Astrocyte (in vitro differentiated cells and primary cell): ENCODE data around the gene FNDC3B. TPM values are rescaled to one million over a fixed set of nuclear protein-coding genes. Genes with fewer than 3 reads are reported as not detected.

Source experiments
- DNase-seq: peaks from one replicate; pipeline ENCODE4 v3.0.0-alpha.2; 2010; ENCODE audit warnings: low read depth
- FAIRE-seq: peaks from 2 replicates; lab custom pipeline; 2011; peaks lifted over from hg19 to GRCh38; lab: Jason Lieb, UNC
- H2AFZ ChIP-seq: 2 replicates; pipeline ENCODE4 v1.6.0; 2012; ENCODE audit warnings: low read depth, low read length, inconsistent platforms
- H3K27ac ChIP-seq: 2 replicates; pipeline ENCODE4 v1.5.1; 2011; ENCODE audit warnings: low read depth, low read length, inconsistent platforms
- H3K27me3 ChIP-seq: 2 replicates; pipeline ENCODE4 v1.6.0; 2011; ENCODE audit warnings: low read length, inconsistent platforms; ENCODE audit not compliant: insufficient read depth
- H3K36me3 ChIP-seq: 2 replicates; pipeline ENCODE4 v1.5.1; 2011; ENCODE audit warnings: low read length, inconsistent platforms; ENCODE audit not compliant: insufficient read depth
- H3K4me1 ChIP-seq: 2 replicates; pipeline ENCODE4 v1.5.1; 2011; ENCODE audit warnings: low read length, inconsistent platforms; ENCODE audit not compliant: insufficient read depth
- H3K4me2 ChIP-seq: 2 replicates; pipeline ENCODE4 v1.6.0; 2012; ENCODE audit warnings: low read length, inconsistent platforms
- H3K4me3 ChIP-seq: 2 replicates; pipeline ENCODE4 v1.5.1; 2011; ENCODE audit warnings: low read depth, mild to moderate bottlenecking, low read length, inconsistent platforms; ENCODE audit not compliant: insufficient read depth
- H3K79me2 ChIP-seq: 2 replicates; pipeline ENCODE4 v1.6.0; 2012; ENCODE audit warnings: mild to moderate bottlenecking, low read length, inconsistent platforms; ENCODE audit not compliant: insufficient read depth
- H3K9ac ChIP-seq: 2 replicates; pipeline ENCODE4 v1.6.0; 2012; ENCODE audit warnings: mild to moderate bottlenecking, low read length, inconsistent platforms
- H3K9me3 ChIP-seq: 2 replicates; pipeline ENCODE4 v1.5.1; 2012; ENCODE audit warnings: low read depth, mild to moderate bottlenecking, low read length, inconsistent platforms; ENCODE audit not compliant: insufficient read depth
- H4K20me1 ChIP-seq: 2 replicates; pipeline ENCODE4 v1.6.0; 2012; ENCODE audit warnings: low read length, inconsistent platforms; ENCODE audit not compliant: insufficient read depth
- H3K27ac Mint-ChIP-seq: one replicate; pipeline ENCODE4 v1.8.0; 2021; ENCODE audit warnings: mild to moderate bottlenecking, mixed read lengths; ENCODE audit not compliant: unreplicated experiment
- H3K27me3 Mint-ChIP-seq: one replicate; pipeline ENCODE4 v1.8.0; 2021; ENCODE audit warnings: low read depth, mixed read lengths; ENCODE audit not compliant: unreplicated experiment
- H3K36me3 Mint-ChIP-seq: one replicate; pipeline ENCODE4 v1.8.0; 2021; ENCODE audit warnings: low read depth, mixed read lengths; ENCODE audit not compliant: unreplicated experiment
- H3K4me1 Mint-ChIP-seq: one replicate; pipeline ENCODE4 v1.8.0; 2021; ENCODE audit warnings: low read depth, mixed read lengths; ENCODE audit not compliant: unreplicated experiment
- H3K4me3 Mint-ChIP-seq: one replicate; pipeline ENCODE4 v1.8.0; 2021; ENCODE audit warnings: mild to moderate bottlenecking, moderate library complexity, mixed read lengths; ENCODE audit not compliant: unreplicated experiment
- H3K9me3 Mint-ChIP-seq: one replicate; pipeline ENCODE4 v1.8.0; 2021; ENCODE audit warnings: mild to moderate bottlenecking, mixed read lengths; ENCODE audit not compliant: unreplicated experiment
- EZH2 ChIP-seq: IDR thresholded peaks from 2 replicates; pipeline ENCODE4 v1.6.1; 2012; ENCODE audit warnings: mild to moderate bottlenecking, low read length, inconsistent platforms; ENCODE audit not compliant: insufficient read depth
- total RNA-seq: library from RNA; stranded (reverse); gene quantifications from 2 replicates; pipeline ENCODE4 v1.2.1, GENCODE V29; 2021
- TF ChIP-seq, protein P1 (sequence below): IDR thresholded peaks from 2 replicates; pipeline ENCODE4 v1.5.1; 2011; ENCODE audit warnings: low read depth, mild to moderate bottlenecking, inconsistent platforms, low read length, moderate library complexity; ENCODE audit not compliant: insufficient read depth

FNDC3B gene
- total RNA-seq, 1 donor from 2014 or later = 327 TPM

GRCh38 chr3:172161959-172162358, 122.6 kb downstream of the FNDC3B start:
- Histone ChIP-seq H3K27ac (no peak overlapping the region), H3K9ac (no peak overlapping the region), H3K79me2 (peaks cover 99% of the 10 kb centered on the region), H3K4me2 (no peak overlapping the region), H2AFZ (no peak overlapping the region), H3K9me3 (no peaks in the 10 kb centered on the region), H4K20me1 (peaks cover 60% of the 10 kb centered on the region), H3K27me3 (no peaks in the 10 kb centered on the region), H3K4me3 (no peak overlapping the region), H3K36me3 (no peaks in the 10 kb centered on the region), H3K4me1 (peaks cover 22% of the 10 kb centered on the region)
- TF ChIP-seq, protein P1, sequence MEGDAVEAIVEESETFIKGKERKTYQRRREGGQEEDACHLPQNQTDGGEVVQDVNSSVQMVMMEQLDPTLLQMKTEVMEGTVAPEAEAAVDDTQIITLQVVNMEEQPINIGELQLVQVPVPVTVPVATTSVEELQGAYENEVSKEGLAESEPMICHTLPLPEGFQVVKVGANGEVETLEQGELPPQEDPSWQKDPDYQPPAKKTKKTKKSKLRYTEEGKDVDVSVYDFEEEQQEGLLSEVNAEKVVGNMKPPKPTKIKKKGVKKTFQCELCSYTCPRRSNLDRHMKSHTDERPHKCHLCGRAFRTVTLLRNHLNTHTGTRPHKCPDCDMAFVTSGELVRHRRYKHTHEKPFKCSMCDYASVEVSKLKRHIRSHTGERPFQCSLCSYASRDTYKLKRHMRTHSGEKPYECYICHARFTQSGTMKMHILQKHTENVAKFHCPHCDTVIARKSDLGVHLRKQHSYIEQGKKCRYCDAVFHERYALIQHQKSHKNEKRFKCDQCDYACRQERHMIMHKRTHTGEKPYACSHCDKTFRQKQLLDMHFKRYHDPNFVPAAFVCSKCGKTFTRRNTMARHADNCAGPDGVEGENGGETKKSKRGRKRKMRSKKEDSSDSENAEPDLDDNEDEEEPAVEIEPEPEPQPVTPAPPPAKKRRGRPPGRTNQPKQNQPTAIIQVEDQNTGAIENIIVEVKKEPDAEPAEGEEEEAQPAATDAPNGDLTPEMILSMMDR = no peak
- no peak for TF ChIP-seq EZH2
- DNase-seq (no peak), FAIRE-seq (no peak)
- Mint-ChIP-seq H3K4me1 (peaks cover 70% of the 10 kb centered on the region), H3K4me3 (no peak overlapping the region), H3K27ac (peak overlapping the region; percentile 69), H3K36me3 (peaks cover 13% of the 10 kb centered on the region), H3K9me3 (no peaks in the 10 kb centered on the region), H3K27me3 (no peaks in the 10 kb centered on the region)

GRCh38 chr3:172163320-172163719, 123.9 kb downstream of the FNDC3B start:
- FAIRE-seq = no peak
- H3K36me3 ChIP-seq = no peaks in the 10 kb centered on the region

More at GRCh38 chr3:172163320-172163719, 123.9 kb downstream of the FNDC3B start:
- Histone ChIP-seq H3K9me3 (no peaks in the 10 kb centered on the region), H4K20me1 (peaks cover 67% of the 10 kb centered on the region), H3K4me1 (peaks cover 29% of the 10 kb centered on the region), H3K79me2 (peaks cover 98% of the 10 kb centered on the region), H3K9ac (no peak overlapping the region), H3K27me3 (no peaks in the 10 kb centered on the region), H2AFZ (no peak overlapping the region), H3K4me2 (no peak overlapping the region), H3K27ac (no peak overlapping the region), H3K4me3 (no peak overlapping the region)
- H3K27me3 Mint-ChIP-seq = no peaks in the 10 kb centered on the region
- TF ChIP-seq, protein P1 = no peak
- no peak for TF ChIP-seq EZH2
- no peak overlapping the region for H3K4me3 Mint-ChIP-seq
- peaks cover 68% of the 10 kb centered on the region for H3K4me1 Mint-ChIP-seq
- no peaks in the 10 kb centered on the region for H3K9me3 Mint-ChIP-seq
- H3K36me3 Mint-ChIP-seq = peaks cover 14% of the 10 kb centered on the region
- no peak for DNase-seq
- no peak overlapping the region for H3K27ac Mint-ChIP-seq
